HTERT RPE-1 (cell line): ENCODE results near the gene MECP2.

Experiments
- in situ Hi-C: fragments of 300-500 bp; cut with MboI; formaldehyde crosslinking; loops from 4 replicates; pipeline ENCODE4 v1.14.3; 2020; ENCODE audit warnings: low sequenced_read_pairs

The MECP2 gene

GRCh38 chrX:154038656-154039055 lies 58.9 kb downstream of the MECP2 start:
- in situ Hi-C loops: no loop called here

DNA sequence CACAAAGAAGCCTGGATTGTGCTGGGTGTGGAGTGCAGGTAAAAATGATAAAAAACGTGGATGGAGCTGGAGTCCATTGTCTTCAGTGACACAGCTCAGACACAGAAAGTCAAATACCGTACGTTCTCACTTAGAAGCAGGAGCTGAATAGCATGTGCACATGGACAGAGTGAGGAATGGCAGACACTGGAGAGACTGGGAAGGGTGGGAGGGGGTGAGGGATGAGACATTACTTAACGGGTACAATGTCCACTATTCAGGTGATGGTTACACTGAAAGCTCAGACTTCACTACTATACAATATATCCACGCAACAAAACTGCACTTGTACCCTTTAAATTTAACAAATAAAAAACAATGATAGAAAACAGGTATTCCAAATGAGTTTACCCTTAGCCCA lies 59.8 kb downstream of the MECP2 start:
- in situ Hi-C loops: no loop called here

GRCh38 chrX:154036513-154036912 lies 61.0 kb downstream of the MECP2 start:
- in situ Hi-C loops: no loop called here

DNA sequence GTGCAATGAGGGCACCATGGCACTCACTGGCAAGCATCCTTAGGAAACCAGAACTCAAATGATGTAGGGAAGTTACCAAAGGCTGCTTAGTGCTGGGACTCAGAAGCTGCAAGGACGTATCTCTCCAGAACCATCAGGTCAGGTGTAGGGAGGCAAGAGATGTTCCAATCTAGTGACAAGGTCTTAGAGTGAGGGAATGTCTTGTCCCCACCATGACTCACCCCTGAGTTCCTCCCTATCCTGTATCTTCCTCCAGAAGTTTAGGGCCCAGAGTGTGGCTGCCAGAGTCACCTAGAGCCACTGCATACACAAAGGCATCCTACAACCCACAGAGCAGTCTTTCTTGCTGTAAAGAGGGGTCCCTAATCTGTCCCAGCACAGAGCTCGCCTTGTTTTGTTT lies 63.7 kb downstream of the MECP2 start:
- in situ Hi-C loops: no loop called here

DNA sequence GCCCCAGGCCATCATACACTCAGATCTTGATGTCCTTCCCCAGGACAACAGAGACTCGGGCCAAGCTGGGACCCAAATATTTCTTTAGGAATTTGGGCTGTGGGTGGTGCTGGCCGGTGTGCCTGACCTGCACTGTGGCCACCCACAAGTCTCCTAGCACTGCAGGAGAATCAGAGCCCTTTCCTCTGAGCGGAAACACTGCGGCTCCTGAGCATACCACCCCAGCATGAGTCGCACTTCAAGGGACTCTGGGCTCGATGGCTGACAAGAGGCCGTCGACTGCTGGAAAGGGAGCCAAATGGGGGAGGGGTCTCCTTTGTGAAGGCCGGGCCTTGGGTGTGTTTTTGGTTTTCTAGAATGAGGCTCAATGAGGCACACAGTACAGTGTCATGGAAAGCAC lies 64.9 kb downstream of the MECP2 start:
- in situ Hi-C loops: no loop called here

GRCh38 chrX:154032160-154032559 lies 65.4 kb downstream of the MECP2 start:
- in situ Hi-C loops: no loop called here

DNA sequence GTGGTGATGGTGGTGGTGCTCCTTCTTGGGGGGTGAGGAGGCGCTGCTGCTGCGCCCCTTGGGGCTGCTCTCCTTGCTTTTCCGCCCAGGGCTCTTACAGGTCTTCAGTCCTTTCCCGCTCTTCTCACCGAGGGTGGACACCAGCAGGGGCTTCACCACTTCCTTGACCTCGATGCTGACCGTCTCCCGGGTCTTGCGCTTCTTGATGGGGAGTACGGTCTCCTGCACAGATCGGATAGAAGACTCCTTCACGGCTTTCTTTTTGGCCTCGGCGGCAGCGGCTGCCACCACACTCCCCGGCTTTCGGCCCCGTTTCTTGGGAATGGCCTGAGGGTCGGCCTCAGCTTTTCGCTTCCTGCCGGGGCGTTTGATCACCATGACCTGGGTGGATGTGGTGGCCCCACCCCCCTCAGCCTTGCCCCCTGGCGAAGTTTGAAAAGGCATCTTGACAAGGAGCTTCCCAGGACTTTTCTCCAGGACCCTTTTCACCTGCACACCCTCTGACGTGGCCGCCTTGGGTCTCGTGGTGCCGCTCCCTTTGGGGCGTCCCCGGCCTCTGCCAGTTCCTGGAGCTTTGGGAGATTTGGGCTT lies 66.7 kb downstream of the MECP2 start:
- in situ Hi-C loops: no loop called here

- in situ Hi-C loops: no loop called here
Observed at GRCh38 chrX:154030266-154030665, 67.3 kb downstream of the MECP2 start.

DNA sequence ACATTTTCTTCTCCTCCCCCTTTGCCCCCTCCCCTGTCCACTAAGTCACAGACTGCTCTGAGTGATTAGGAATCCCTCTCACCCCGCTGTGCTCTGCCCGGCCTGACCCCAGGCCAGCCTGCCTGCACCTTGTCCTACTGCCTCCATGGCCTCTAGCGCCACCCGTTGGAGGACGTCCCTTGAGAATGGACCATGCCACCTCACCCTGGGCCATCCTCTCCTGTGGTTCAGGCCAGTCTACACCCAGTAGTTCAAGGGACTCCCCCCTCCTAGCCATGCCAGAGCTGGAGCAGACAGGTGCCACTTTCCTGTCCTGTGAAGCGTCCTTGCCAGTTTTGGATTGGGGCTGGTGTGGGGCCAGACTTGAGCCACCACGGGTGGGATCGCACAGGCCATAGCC lies 68.1 kb downstream of the MECP2 start:
- in situ Hi-C loops: no loop called here

- in situ Hi-C loops: no loop called here
Observed at GRCh38 chrX:154028502-154029184, 68.9 kb downstream of the MECP2 start.

GRCh38 chrX:154027986-154028385 lies 69.5 kb downstream of the MECP2 start:
- in situ Hi-C loops: no loop called here

DNA sequence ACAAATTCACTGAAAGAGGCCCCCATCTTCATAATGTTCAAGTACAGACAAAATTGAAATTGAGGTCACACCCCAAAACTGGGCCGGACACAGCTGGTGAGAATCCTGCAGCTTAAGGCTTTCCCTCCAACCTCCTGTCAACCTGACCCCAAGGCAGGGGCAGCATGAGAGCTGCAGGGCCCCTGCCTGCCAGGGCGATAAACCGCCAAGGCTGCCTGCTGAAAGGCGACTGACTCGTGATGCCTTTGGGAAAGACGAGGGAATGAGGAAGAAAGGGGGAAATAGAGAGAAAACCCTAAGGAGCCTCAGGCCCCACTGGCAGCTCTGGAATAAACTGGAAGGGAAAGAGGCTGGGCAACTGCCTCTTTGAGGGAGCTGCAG lies 70.5 kb downstream of the MECP2 start:
- in situ Hi-C loops: no loop called here

- in situ Hi-C loops: no loop called here
Observed at GRCh38 chrX:154026136-154027021, 71.1 kb downstream of the MECP2 start.

DNA sequence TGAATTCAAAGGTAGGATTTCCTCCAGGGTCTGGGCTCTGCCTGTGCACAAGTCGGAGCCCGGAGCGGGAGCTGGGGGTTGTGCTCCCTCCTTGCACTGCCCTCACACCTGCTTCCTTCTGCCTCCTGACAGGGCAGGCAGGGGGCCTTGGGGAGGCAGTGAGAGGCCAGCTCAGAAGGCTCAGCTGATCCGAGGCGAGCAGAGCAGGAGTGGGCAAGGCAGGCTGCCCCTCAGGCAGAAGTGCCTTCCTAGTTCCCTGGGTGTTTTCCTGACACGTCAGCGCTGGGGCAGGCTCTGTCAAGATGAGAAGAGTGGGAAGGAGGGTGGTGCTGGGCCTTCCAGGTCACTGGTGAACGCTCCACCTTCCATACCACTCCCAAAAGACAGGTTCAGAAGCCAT lies 72.3 kb downstream of the MECP2 start:
- in situ Hi-C loops: no loop called here

DNA sequence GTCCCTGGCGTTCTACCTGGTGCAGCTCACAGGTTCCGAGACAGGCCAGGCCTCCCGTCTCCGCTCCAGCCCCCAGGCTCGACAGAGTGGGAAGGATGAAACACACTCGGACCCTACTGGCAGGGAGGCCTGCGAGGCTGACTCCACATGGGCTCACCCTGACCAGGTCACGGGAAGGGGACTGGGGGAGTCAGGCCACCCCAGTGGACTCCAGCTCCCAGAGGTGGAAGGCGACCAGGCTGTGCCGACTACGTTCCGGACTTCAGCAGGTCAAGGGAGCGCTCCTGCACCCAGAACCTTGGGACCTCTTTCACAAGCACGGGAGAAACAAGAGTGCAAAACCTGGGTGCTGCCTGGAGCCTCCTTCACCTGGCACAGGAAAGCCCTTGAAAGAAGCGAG lies 73.2 kb downstream of the MECP2 start:
- in situ Hi-C loops: no loop called here

DNA sequence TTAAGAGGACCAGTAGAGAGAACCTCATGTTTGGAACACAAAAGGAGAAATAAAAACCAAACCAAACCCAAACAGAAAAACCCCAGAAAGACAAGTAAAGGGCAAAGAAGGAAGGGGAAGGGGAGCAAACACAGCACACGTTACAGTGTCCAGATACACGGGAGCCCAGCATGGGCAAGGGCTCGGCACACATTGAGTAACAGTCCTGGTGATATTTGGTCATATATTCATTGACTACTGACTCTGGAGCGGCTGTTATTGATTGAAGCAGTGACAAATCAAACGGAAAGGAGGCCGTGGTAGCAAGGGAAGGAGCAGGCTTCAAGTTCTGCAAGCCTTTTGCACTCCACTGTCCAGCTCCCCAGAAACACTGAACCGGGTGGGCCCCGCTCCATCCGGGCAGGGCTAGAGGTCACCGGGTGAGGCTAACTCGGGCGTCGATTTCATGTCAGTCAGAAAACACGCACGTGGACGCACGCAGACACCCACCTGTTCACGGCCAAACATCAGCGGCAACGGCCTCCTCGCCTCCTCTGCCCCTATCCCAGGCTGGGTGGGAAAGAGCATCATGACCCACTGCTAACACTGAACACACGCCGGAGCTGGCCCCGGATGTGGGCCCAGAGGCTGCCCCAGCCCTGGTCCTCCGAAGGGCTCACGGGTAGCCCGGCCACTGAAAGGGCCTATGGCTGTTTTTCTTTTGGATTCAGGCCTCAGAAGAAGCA lies 74.1 kb downstream of the MECP2 start:
- in situ Hi-C loops: no loop called here

DNA sequence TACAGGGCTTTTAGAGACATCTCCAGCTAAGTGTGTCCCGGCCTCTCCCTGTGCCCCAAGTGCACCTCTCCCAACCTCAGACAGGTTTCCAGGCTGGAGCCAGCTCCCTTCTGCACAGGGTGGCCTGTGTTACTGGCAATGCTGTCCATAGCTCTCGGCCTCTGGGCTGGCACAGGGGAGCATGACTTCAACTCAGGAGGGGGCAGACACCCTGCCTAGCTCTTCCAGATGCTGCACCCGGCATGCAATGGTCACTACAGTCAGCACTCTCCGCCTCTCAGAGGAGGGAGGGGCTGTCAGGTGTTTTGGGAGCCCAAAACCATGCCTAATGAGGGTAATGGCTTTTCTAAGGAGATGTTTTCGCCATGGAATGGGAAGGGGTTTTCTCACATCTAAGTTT lies 75.4 kb downstream of the MECP2 start:
- in situ Hi-C loops: no loop called here

- in situ Hi-C loops: no loop called here
Observed at GRCh38 chrX:154021131-154021611, 76.3 kb downstream of the MECP2 start.

- in situ Hi-C loops: no loop called here
Observed at GRCh38 chrX:154020536-154021115, 76.9 kb downstream of the MECP2 start.

GRCh38 chrX:154019633-154020528 lies 77.6 kb downstream of the MECP2 start, which contains the start of gene IRAK1:
IRAK1 (minus strand) TSS chrX:154019902; CDS start chrX:154019812, 90 bp downstream.
- in situ Hi-C loops: no loop called here
